ENCODE data around the gene RGPD3.
"Not testable (repeated sequence)": the region's sequence is repeated elsewhere in the genome, so short reads cannot be mapped to it uniquely, and the experiment has no call there.

- not testable (repeated sequence) for TF ChIP-seq CTCF, EP300 (IDR thresholded peaks at IDR 0.05)
Observed at GRCh38 chr2:106514827-106515226, 46.6 kb upstream of the RGPD3 start.
